Prostate gland (tissue), 2 donors: ENCODE results near the gene PLAC9. TPM values are rescaled to one million over a fixed set of nuclear protein-coding genes. Genes with fewer than 3 reads are reported as not detected.
A peak's percentile ranks its signal among the peaks of the same experiment; 100 is the strongest.

ENCODE experiments used
- DNase-seq: peaks from one replicate; pipeline ENCODE4 v3.0.0-alpha.2; 2019; ENCODE audit warnings: low spot score
- H3K27ac ChIP-seq, 2 donors: fragments of 200-600 bp; sonication (generic); 2 replicates each; pipeline ENCODE4 v1.5.1; 2017 to 2019
- H3K27me3 ChIP-seq: fragments of 200-600 bp; sonication (generic); replicated peaks from 2 replicates; pipeline ENCODE4 v1.5.1; 2019; ENCODE audit not compliant: insufficient read depth
- H3K36me3 ChIP-seq, 2 donors: fragments of 200-600 bp; sonication (generic); 1 replicate in 1 of 2; 2 replicates in 1 of 2; pipeline versions ENCODE4 v1.5.1 to v1.8.1; 2017 to 2019
- H3K4me1 ChIP-seq: fragments of 200-600 bp; sonication (generic); replicated peaks from 2 replicates; pipeline ENCODE4 v1.5.1; 2019
- H3K4me3 ChIP-seq, 2 donors: fragments of 200-600 bp; sonication (generic); 2 replicates each; pipeline ENCODE4 v1.5.1; 2017 to 2019
- H3K9me3 ChIP-seq: fragments of 200-600 bp; sonication (generic); 2 replicates; pipeline ENCODE4 v1.5.1; 2017
- POLR2A ChIP-seq: fragments of 450-650 bp; IDR thresholded peaks from one replicate; pipeline ENCODE4 v1.6.1; 2016; ENCODE audit warnings: antibody characterized with exemption, mild to moderate bottlenecking
- POLR2AphosphoS5 ChIP-seq: sonication (generic); formaldehyde crosslinking; IDR thresholded peaks from one replicate; pipeline ENCODE4 v1.6.1; 2017; ENCODE audit warnings: antibody characterized with exemption
- WGBS: methylation state at CpG from one replicate; pipeline ENCODE4 v1.1.5; 2018; 5-methylcytosine and 5-hydroxymethylcytosine counted together
- intact Hi-C: fragments of 100-400 bp; cut with DNase I; formaldehyde crosslinking; loops from one replicate; pipeline ENCODE4 v1.14.2; 2022
- total RNA-seq, 2 donors: library from RNA; depleted of rRNA; stranded (reverse); fragments of >200 nt; gene quantifications; one replicate each; pipeline ENCODE4 v1.1.0, GENCODE V29; 2016
- TF ChIP-seq, protein P1 (sequence below), 4 experiments: fragments of 200-600 bp in 2 of 4; fragments of 450-650 bp in 2 of 4; sonication (generic) in 2 of 4; IDR thresholded peaks; 1 replicate in 3 of 4; 2 replicates in 1 of 4; pipeline ENCODE4 v1.5.1; 2016 to 2019; ENCODE audit warnings: antibody characterized with exemption in 4 of 4, mild to moderate bottlenecking in 2 of 4, moderate library complexity in 2 of 4

Gene PLAC9
- total RNA-seq, 2 donors from 2014 or later = 8.9 to 14.7 TPM

DNA sequence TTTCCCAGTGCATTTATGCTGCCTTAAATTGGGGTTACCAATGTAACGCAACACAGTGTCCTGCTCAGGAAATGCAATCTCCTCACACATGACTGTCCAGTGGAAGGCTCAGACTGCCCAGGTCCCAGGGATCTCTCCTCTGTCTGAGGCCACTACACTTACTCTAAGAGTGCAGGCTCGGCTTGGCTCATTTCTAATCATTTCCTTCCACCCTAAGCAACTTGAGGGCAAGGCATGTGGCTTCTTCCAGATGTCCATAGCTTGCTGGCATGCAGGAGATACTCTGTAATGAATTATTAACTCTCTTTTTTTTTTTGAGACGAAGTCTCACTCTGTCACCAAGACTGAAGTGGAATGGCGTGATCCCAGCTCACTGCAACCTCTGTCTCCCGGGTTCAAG lies 23.7 kb downstream of the PLAC9 start:
- no peak for DNase-seq
- no peaks in the 10 kb centered on the region for H3K27me3 ChIP-seq
- 91% methylated on average over 5 of the region's 5 CpGs for WGBS
- intact Hi-C loops = loop anchor here (5.0 kb wide), 1 partner anchor 51 kb away; the partner anchor contains the start of gene ANXA11
- peak overlapping the region; percentile 74 to 77 for H3K27ac ChIP-seq
- H3K36me3 ChIP-seq = peaks cover 0 to 7% of the 10 kb centered on the region in 2 donors
- TF ChIP-seq, protein P1, sequence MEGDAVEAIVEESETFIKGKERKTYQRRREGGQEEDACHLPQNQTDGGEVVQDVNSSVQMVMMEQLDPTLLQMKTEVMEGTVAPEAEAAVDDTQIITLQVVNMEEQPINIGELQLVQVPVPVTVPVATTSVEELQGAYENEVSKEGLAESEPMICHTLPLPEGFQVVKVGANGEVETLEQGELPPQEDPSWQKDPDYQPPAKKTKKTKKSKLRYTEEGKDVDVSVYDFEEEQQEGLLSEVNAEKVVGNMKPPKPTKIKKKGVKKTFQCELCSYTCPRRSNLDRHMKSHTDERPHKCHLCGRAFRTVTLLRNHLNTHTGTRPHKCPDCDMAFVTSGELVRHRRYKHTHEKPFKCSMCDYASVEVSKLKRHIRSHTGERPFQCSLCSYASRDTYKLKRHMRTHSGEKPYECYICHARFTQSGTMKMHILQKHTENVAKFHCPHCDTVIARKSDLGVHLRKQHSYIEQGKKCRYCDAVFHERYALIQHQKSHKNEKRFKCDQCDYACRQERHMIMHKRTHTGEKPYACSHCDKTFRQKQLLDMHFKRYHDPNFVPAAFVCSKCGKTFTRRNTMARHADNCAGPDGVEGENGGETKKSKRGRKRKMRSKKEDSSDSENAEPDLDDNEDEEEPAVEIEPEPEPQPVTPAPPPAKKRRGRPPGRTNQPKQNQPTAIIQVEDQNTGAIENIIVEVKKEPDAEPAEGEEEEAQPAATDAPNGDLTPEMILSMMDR (IDR thresholded peaks at IDR 0.05) = no peak
- TF ChIP-seq POLR2A (no peak), POLR2AphosphoS5 (no peak)
- no peak overlapping the region for H3K4me3 ChIP-seq
- peaks cover under 1% of the 10 kb centered on the region for H3K4me1 ChIP-seq
- H3K9me3 ChIP-seq = no peaks in the 10 kb centered on the region

DNA sequence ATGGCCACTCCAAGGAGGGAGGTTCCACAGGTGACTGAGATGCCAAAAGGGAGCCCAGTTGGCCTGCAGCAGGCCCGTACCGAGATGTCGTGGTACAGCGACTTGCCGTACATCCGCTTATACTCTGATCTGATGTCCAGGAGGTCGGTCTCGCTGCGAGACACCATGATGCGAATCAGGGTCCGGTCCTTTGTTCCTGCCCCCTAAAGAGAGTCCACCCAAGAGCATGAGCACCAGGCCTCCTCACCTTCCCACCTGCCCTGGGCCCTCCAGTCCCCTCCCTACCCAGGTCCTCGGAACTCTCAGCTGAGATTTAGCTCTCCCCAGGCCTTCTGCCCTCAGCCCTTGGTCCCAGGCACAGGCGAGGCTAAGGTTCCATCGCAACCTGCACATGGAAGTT lies 25.0 kb downstream of the PLAC9 start:
- no peak for TF ChIP-seq POLR2A
- no peak for TF ChIP-seq POLR2AphosphoS5
- TF ChIP-seq, protein P1 (IDR thresholded peaks at IDR 0.05) = no peak
- Histone ChIP-seq H3K4me3 (no peak overlapping the region), H3K4me1 (peaks cover 2% of the 10 kb centered on the region), H3K27me3 (no peaks in the 10 kb centered on the region), H3K36me3 (peaks cover 0 to 7% of the 10 kb centered on the region in 2 donors), H3K27ac (peak overlapping the region; percentile 38 to 56), H3K9me3 (no peaks in the 10 kb centered on the region)
- DNase-seq = no peak
- WGBS = 95% methylated on average over 14 of the region's 14 CpGs
- intact Hi-C loops = loop anchor here (5.0 kb wide), 1 partner anchor 50 kb away; the partner anchor contains the start of gene ANXA11

DNA sequence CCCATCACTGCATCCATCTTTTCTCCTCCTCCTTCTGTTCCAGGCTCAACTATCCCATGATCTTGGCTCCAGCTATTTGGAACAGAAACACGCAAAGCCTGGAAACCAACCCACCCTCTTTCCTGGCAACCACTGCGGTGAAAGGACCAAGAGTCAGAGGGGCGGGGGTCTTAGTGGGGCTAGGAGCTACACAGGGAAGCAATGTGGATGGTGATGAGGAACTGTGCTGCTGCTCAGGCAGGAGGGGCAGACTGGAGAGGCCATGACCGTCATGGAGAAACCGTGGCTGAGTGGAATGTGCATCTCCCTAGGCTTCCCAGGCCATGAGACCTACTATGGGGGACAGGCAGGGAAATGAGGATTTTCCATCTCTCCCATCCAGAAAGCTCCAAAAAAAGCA lies 25.6 kb downstream of the PLAC9 start:
- no peak for TF ChIP-seq POLR2AphosphoS5
- TF ChIP-seq, protein P1 (IDR thresholded peaks at IDR 0.05) = no peak
- no peak for TF ChIP-seq POLR2A
- peak overlapping the region; percentile 38 to 56 for H3K27ac ChIP-seq
- H3K27me3 ChIP-seq = no peaks in the 10 kb centered on the region
- no peaks in the 10 kb centered on the region for H3K9me3 ChIP-seq
- peaks cover 2% of the 10 kb centered on the region for H3K4me1 ChIP-seq
- intact Hi-C loops = loop anchor here (5.0 kb wide), 1 partner anchor 49 kb away; the partner anchor contains the start of gene ANXA11
- H3K36me3 ChIP-seq = peaks cover 0 to 7% of the 10 kb centered on the region in 2 donors
- no peak overlapping the region for H3K4me3 ChIP-seq
- DNase-seq = no peak
- WGBS = 80% methylated on average over 5 of the region's 5 CpGs

DNA sequence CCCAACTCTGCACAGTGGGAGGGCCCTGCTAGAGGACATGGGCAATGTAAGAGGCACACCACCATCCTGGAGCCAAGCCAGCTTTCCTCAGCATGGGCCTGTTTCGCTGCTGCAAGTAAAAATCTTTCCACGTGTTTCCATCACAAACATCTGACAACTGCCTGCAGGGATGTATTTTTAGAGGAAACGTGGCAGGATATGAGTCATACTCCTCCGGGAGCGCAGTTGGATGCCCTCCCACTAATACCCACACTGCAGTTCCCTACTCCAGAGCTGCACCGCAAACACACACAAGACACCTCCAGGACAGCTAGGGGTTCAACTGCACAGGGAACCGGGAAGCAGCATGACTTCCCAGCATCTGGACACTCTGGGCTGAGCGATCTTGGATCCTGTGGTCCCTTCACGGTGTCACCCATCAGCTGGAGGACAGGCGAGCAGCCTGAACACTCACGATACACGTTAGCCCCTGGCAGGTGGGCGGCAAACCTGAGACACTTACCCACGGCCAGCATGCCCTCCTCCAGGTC lies 26.1 kb downstream of the PLAC9 start:
- intact Hi-C loops = loop anchor here (5.0 kb wide), 1 partner anchor 49 kb away; the partner anchor contains the start of gene ANXA11
- Histone ChIP-seq H3K9me3 (no peaks in the 10 kb centered on the region), H3K4me1 (peaks cover 2% of the 10 kb centered on the region), H3K36me3 (peaks cover 0 to 7% of the 10 kb centered on the region in 2 donors), H3K4me3 (no peak overlapping the region), H3K27me3 (no peaks in the 10 kb centered on the region), H3K27ac (peak overlapping the region; percentile 42 to 56)
- TF ChIP-seq, protein P1 (IDR thresholded peaks at IDR 0.05) = no peak
- TF ChIP-seq POLR2A = no peak
- peak; percentile 89 for TF ChIP-seq POLR2AphosphoS5
- peak; percentile 79 for DNase-seq
- WGBS = 34% methylated on average over 14 of the region's 14 CpGs
